ENCODE data around the gene CSPG4.

- TF ChIP-seq POLR2AphosphoS5 (IDR thresholded peaks at IDR 0.05; ENCODE audit: borderline replicate concordance, low read depth, low read length), result no peak
- no peak for TF ChIP-seq EZH2 (IDR thresholded peaks at IDR 0.05)
Measured at GRCh38 chr15:75714195-75714594, 1.5 kb upstream of the CSPG4 start.
